GM18519 (cell line): ENCODE results near the gene MYOM1.

ENCODE experiments used
- ATAC-seq: cut with Tn5 transposase; IDR thresholded peaks from one replicate; pipeline ENCODE4 v1.9.1; 2021; ENCODE audit warnings: mild to moderate bottlenecking, moderate library complexity; ENCODE audit not compliant: unreplicated experiment, low FRiP score

The MYOM1 gene

DNA sequence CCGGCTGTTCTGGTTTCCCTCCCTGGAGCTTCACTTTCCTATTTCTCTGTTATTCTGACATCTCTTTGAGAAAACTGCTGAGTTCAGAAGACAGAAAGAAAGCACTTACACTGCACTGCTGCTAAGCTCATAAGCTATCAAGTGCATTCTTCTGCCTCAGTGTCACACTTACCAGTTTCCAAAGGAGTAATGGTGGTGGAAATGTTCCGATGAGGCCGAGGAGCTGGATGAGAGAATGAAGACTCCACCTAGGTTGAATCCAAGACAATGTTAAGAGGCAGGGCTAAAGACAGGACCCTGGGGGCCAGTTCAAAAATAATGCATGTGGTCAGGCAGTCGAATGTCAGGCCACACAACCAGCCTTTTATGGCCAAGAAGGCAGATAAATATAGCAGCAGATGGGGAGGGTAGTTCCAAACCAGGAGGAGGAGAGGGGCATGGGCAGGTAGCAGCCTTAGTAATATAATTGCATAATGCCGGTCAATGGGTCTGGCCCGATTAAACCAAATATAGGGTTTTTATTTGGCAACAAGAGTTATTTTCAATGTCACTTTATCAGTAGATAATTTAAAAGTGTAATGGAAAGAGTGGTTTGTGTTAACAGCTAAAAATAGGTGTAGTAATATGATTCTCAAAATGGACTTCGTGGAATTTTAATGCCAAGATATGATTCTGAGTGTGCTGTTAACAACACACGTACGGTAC lies at the start of gene MYOM1:
TSS of gene MYOM1 (minus strand) at position 338 of the 705 bp plus-strand sequence. CDS start 4,745 bp downstream, outside the sequence.
- ATAC-seq = no peak

GRCh38 chr18:3269241-3269913 lies 49.6 kb upstream of the MYOM1 start:
- no peak for ATAC-seq

GRCh38 chr18:3268306-3268705 lies 48.5 kb upstream of the MYOM1 start:
- no peak for ATAC-seq

GRCh38 chr18:3266062-3266608 lies 46.4 kb upstream of the MYOM1 start:
- ATAC-seq = no peak

DNA sequence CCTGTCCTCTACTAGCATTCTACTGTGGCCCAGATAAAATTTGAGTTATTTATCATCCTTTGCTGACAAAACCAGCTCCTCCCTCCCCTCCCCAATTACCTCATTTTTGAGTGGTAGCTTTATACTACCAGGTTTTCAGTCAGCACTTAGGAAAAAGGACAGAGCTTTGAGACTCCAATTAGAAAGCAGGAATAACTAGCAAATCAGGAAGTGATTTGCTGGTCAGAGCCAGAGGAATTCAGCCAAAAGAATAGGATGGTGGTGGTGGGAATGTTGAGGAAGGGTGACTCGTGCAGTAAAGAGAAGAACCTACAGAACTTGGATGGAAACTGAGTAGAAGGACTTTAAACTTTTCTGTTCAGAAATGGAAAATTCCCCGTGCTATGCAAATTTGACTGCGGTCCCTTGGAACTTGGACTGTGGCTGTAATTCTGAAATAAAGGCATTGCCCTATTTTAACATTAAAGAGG lies 45.8 kb upstream of the MYOM1 start:
- ATAC-seq = no peak

- ATAC-seq = no peak
Observed at GRCh38 chr18:3264362-3264761, 44.6 kb upstream of the MYOM1 start.

- ATAC-seq = no peak
Observed at GRCh38 chr18:3263132-3263700, 43.4 kb upstream of the MYOM1 start.

DNA sequence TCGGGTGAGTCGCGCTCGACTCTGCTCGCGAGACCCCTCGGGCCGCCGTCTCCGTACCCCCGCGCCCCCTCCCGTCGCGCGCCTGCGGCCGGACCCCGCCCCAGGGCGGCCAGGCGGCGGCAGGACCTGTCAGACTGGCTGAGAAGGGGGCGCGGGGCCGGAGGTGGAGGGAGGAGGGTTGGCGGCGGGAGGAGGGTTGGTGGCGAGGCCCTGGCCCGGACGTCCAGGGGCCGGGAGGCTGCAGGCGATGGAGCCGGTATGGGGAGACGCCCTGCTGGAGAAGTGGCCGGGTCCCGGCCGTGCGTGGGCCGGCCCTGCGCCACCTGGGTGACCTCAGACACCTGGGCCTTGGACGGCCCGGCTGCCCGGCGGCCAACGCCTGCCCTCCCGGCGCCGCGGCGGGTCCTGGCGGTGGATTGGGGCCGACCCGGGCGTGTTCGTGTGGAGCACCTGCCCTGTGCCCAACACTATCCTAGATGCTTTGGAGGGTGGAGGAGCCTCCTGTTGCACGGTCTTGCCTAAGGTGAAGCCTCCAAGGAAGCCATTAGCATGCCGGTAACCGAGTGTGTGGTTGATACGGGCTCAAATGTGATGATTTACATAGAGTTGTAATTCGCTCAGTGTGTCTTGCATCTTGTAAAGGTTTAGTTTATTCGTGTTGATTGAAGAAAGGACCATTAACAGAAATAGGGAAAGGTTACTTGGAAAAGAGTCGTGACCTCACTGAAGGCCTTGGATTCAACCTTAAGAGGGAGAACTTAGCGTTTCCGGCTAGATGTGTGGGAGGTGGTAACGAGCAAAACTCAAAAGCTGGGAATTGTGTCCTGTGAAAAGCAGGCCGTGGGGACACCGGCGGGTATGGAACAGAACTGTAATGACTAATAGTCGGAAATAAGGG lies 42.7 kb upstream of the MYOM1 start:
- peak; percentile 5 for ATAC-seq

- ATAC-seq = peak; percentile 76
Observed at GRCh38 chr18:3261373-3262233, 41.8 kb upstream of the MYOM1 start, which contains the start of gene MYL12B. Gene MYL12B (plus strand): TSS chr18:3262133. CDS start chr18:3272899, 10,766 bp downstream.

- no peak for ATAC-seq
Observed at GRCh38 chr18:3260995-3261372, 41.2 kb upstream of the MYOM1 start.

- no peak for ATAC-seq
Observed at GRCh38 chr18:3257627-3258120, 37.9 kb upstream of the MYOM1 start.

- ATAC-seq = no peak
Observed at GRCh38 chr18:3256693-3257626, 37.2 kb upstream of the MYOM1 start.

GRCh38 chr18:3255611-3256165 lies 35.9 kb upstream of the MYOM1 start:
- no peak for ATAC-seq

GRCh38 chr18:3254725-3255124 lies 35.0 kb upstream of the MYOM1 start:
- ATAC-seq = no peak

DNA sequence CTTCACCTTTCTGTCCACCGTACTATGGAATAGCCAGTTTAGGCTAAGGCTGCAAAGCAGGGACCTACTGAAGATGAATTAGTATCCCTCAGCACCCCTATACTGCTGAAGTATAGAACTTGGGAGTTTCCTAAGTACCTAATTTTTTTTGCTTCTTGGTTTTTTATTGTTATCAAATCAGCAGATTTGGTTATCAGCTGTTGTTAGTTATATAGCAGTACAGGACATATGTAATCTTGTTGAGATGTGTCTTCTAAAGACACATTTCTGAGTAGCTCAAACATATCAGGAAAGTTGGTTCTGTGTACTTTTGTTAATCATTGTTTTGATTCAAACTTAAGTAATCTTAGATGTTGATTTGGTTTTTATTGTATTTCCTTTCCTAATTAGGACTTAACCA lies 33.1 kb upstream of the MYOM1 start:
- ATAC-seq = no peak

DNA sequence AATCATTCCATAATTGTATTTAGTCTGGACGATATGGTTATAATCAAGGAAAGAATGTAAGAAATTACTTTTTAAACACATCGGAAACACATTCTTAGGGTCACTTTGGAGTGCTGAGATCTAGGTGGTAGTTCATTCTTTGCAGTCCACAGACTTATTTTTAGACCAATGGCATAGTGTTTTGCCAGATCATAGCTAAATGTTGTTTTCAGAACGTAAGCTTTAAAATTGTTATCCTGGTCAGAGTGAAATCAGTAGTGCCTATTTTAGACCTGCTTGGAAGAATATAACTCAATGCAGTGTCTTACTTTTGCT lies 32.2 kb upstream of the MYOM1 start:
- ATAC-seq = no peak

DNA sequence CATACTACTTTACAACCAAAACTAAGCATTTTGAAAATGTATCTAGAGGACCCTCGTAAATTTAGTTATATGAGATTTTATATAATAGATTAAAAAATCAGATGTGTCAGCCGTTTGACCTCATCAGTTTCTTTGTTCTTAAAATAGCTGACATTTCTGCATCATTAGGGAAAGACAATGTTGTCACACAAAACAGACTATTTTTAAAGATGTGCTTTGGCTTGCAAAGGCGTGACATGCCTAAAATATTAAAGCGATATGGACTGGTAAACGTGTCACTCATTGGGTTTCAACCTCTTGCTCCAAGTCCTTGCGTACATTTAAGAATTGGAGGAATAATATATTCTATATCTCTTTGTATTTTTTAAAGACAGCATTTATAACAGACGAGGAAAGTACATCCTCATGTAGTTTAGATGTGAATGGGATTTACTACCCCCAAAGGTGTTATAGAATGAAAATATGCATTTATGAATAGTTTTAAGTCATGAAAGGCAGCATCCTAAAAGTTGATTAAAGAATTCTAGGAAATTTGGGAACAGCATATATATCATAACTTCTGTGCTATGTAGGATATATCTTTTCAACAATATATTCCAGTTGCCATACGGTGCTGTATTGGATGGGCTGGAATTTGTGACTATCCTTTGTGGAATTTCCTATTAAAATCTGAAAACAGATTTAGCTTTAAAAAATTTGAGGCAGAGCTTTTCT lies 31.6 kb upstream of the MYOM1 start:
- no peak for ATAC-seq
